CD4-positive, alpha-beta T cell (primary cell): Measurements from ENCODE around the gene DOLPP1. TPM values are rescaled to one million over a fixed set of nuclear protein-coding genes. Genes with fewer than 3 reads are reported as not detected.

ENCODE experiments used
- ATAC-seq: fragments of 200-7000 bp; cut with Tn5 transposase; one replicate; pipeline ENCODE4 v1.10.0; 2022; ENCODE audit warnings: mild to moderate bottlenecking; ENCODE audit not compliant: poor library complexity
- CTCF ChIA-PET: fragments of 350-600 bp; sonication (Branson Sonifier 250); formaldehyde crosslinking; loops from one replicate; lab custom pipeline; 2021; ENCODE audit warnings: antibody characterized with exemption, inconsistent platforms; lab: Charles Lee
- POLR2A ChIA-PET: fragments of 350-600 bp; sonication (Branson Sonifier 250); formaldehyde crosslinking; loops from one replicate; lab custom pipeline; 2021; ENCODE audit warnings: antibody characterized with exemption, inconsistent platforms; lab: Charles Lee
- DNase-seq, 14 experiments: peaks; one replicate each; pipeline ENCODE4 v3.0.0-alpha.2; 2013 to 2020; ENCODE audit warnings: mixed read lengths in 2 of 14
- H3K27ac ChIP-seq, 2 donors: one replicate each; pipeline versions ENCODE4 v1.5.1 to v1.7.0; 2013; ENCODE audit warnings: low read length in 2 of 2, low read depth in 1 of 2, mild to moderate bottlenecking in 1 of 2
- H3K27me3 ChIP-seq, 2 experiments: 1 replicate in 1 of 2; 2 replicates in 1 of 2; pipeline versions ENCODE4 v1.6.1 to v1.7.0; 2013; ENCODE audit warnings: low read length in 2 of 2, control low read depth in 1 of 2, mild to moderate bottlenecking in 1 of 2, moderate library complexity in 1 of 2; ENCODE audit not compliant: insufficient read depth in 2 of 2, control insufficient read depth in 1 of 2
- H3K36me3 ChIP-seq: one replicate; pipeline ENCODE4 v1.6.1; 2013; ENCODE audit warnings: low read length, control low read depth; ENCODE audit not compliant: insufficient read depth
- H3K4me1 ChIP-seq: one replicate; pipeline ENCODE4 v1.6.1; 2013; ENCODE audit warnings: low read length, control low read depth; ENCODE audit not compliant: insufficient read depth
- H3K4me3 ChIP-seq: one replicate; pipeline ENCODE4 v1.5.1; 2013; ENCODE audit warnings: mild to moderate bottlenecking, low read length, moderate library complexity
- H3K9me3 ChIP-seq, 2 experiments: 1 replicate in 1 of 2; 2 replicates in 1 of 2; pipeline versions ENCODE4 v1.6.1 to v1.7.0; 2013; ENCODE audit warnings: low read length in 2 of 2, mild to moderate bottlenecking in 2 of 2, control low read depth in 1 of 2, moderate library complexity in 1 of 2; ENCODE audit not compliant: control insufficient read depth in 1 of 2, insufficient read depth in 1 of 2
- H3K27ac Mint-ChIP-seq: one replicate; pipeline ENCODE4 v1.8.0; 2020; ENCODE audit warnings: mixed read lengths
- H3K27me3 Mint-ChIP-seq: one replicate; pipeline ENCODE4 v1.8.0; 2021; ENCODE audit warnings: mixed read lengths
- H3K36me3 Mint-ChIP-seq: one replicate; pipeline ENCODE4 v1.8.0; 2021; ENCODE audit warnings: low read depth, mixed read lengths
- H3K4me1 Mint-ChIP-seq: one replicate; pipeline ENCODE4 v1.8.0; 2021; ENCODE audit warnings: low read depth, mixed read lengths
- H3K4me3 Mint-ChIP-seq: one replicate; pipeline ENCODE4 v1.8.0; 2020; ENCODE audit warnings: mild to moderate bottlenecking, mixed read lengths
- H3K9me3 Mint-ChIP-seq: one replicate; pipeline ENCODE4 v1.8.0; 2020; ENCODE audit warnings: mixed read lengths
- CTCF ChIP-seq: fragments of 200-600 bp; IDR thresholded peaks from one replicate; pipeline ENCODE4 v1.8.0; 2022; ENCODE audit warnings: antibody characterized with exemption, mild to moderate bottlenecking
- intact Hi-C, 2 experiments: fragments of 100-400 bp; cut with DNase I in 1 of 2; cut with micrococcal nuclease in 1 of 2; formaldehyde crosslinking; loops; one replicate each; pipeline versions ENCODE4 v1.15.1 to v1.9.0; 2023 to 2025; cut with DNase I, micrococcal nuclease
- total RNA-seq, 174 experiments: library from RNA in 2 of 174; stranded (reverse) in 2 of 174; gene quantifications; one replicate each; pipeline ENCODE4 v1.2.3 and lab custom pipeline; 2021 to 2026

The DOLPP1 gene
- total RNA-seq, 2 experiments from 2014 or later: 2.7 to 3.6 TPM

- no peak overlapping the region for H3K4me3 ChIP-seq
- no peak for DNase-seq
Measured at GRCh38 chr9:129113645-129114304, 32.9 kb downstream of the DOLPP1 start.

GRCh38 chr9:129118799-129119198, 37.9 kb downstream of the DOLPP1 start:
- no peaks in the 10 kb centered on the region for H3K9me3 Mint-ChIP-seq
- H3K36me3 ChIP-seq: peaks cover 32% of the 10 kb centered on the region

More at GRCh38 chr9:129113645-129114304, 32.9 kb downstream of the DOLPP1 start:
- H3K9me3 ChIP-seq: no peaks in the 10 kb centered on the region
- no peak overlapping the region for H3K27ac ChIP-seq
- no peaks in the 10 kb centered on the region for H3K9me3 Mint-ChIP-seq
- H3K4me1 Mint-ChIP-seq: peaks cover 36% of the 10 kb centered on the region
- intact Hi-C loops: no loop called here
- no peak for ATAC-seq
- TF ChIP-seq CTCF: no peak
- POLR2A ChIA-PET: interaction anchor here (0.7 to 2.0 kb wide), 3 partner anchors 18 to 624 kb away, joined by 3 to 6 read pairs (median 3); partner anchors contain the start of gene SH3GLB2
- H3K27ac Mint-ChIP-seq: no peak overlapping the region
- H3K4me3 Mint-ChIP-seq: peak overlapping the region; percentile 71
- peaks cover 15% of the 10 kb centered on the region for H3K36me3 Mint-ChIP-seq
- H3K27me3 Mint-ChIP-seq: no peaks in the 10 kb centered on the region
- H3K27me3 ChIP-seq: no peaks in the 10 kb centered on the region
- CTCF ChIA-PET: interaction anchor here (1.0 to 1.3 kb wide), 2 partner anchors 18 to 29 kb away, joined by 3 to 4 read pairs; no protein-coding TSS in a partner anchor
- peaks cover 34% of the 10 kb centered on the region for H3K4me1 ChIP-seq
- no peaks in the 10 kb centered on the region for H3K36me3 ChIP-seq

GRCh38 chr9:129121483-129121882, 40.6 kb downstream of the DOLPP1 start:
- no peak for TF ChIP-seq CTCF
- Histone ChIP-seq H3K9me3 (no peaks in the 10 kb centered on the region), H3K36me3 (peaks cover 50% of the 10 kb centered on the region), H3K27me3 (no peaks in the 10 kb centered on the region), H3K27ac (no peak overlapping the region), H3K4me3 (no peak overlapping the region), H3K4me1 (no peaks in the 10 kb centered on the region)
- intact Hi-C loops: no loop called here
- Mint-ChIP-seq H3K9me3 (no peaks in the 10 kb centered on the region), H3K27me3 (no peaks in the 10 kb centered on the region), H3K27ac (no peak overlapping the region), H3K4me3 (no peak overlapping the region), H3K4me1 (no peaks in the 10 kb centered on the region), H3K36me3 (peaks cover 49% of the 10 kb centered on the region)
- no peak for DNase-seq
- ATAC-seq: no peak
- POLR2A ChIA-PET: no interaction called here
- CTCF ChIA-PET: interaction anchor here (1.0 to 1.8 kb wide), 2 partner anchors 10 to 605 kb away, joined by 3 to 5 read pairs; no protein-coding TSS in a partner anchor

More at GRCh38 chr9:129118799-129119198, 37.9 kb downstream of the DOLPP1 start:
- Histone ChIP-seq H3K27ac (no peak overlapping the region), H3K27me3 (no peaks in the 10 kb centered on the region), H3K4me1 (peaks cover under 1% of the 10 kb centered on the region), H3K9me3 (no peaks in the 10 kb centered on the region), H3K4me3 (no peak overlapping the region)
- no peaks in the 10 kb centered on the region for H3K27me3 Mint-ChIP-seq
- CTCF ChIA-PET: no interaction called here
- POLR2A ChIA-PET: interaction anchor here (0.7 kb wide), 1 partner anchor 506 kb away, joined by 3 read pairs; no protein-coding TSS in a partner anchor
- H3K4me1 Mint-ChIP-seq: peaks cover 12% of the 10 kb centered on the region
- intact Hi-C loops: no loop called here
- H3K27ac Mint-ChIP-seq: no peak overlapping the region
- peaks cover 31% of the 10 kb centered on the region for H3K36me3 Mint-ChIP-seq
- DNase-seq (no peak), ATAC-seq (no peak)
- no peak for TF ChIP-seq CTCF
- H3K4me3 Mint-ChIP-seq: no peak overlapping the region
